ENCODE measurements around the gene MINK1.

DNA sequence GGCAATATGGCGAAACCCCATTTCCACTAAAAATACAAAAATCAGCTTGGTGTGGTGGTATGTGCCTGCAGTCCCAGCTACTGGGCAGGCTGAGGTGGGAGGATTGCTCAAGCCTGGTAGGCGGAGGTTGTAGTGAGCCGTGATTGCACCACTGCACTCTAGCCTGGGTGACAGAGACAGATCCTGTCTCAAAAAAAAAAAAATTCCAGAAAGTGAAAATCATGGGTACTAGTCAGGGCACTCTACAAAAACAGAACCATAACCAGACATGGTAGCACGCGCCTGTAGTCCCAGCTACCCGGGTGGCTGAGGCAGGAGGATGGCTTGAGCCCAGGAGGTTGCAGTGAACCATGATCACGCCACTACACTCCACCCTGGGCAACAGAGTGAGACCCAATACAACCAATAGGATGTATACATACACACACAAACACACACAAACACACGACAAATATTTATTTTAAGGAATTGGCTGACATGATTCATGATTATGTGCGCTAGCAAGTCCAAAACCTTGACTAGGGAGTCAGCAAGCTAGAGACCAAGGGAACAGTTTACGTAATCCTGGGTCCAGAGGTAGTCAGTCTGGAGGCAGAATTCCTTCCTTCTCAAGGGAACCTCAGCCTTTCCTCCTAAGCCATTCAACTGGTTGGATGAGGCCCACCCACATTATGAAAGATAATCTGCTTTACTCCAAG, 87.4 kb downstream of the MINK1 start:
- TF ChIP-seq, protein P1, sequence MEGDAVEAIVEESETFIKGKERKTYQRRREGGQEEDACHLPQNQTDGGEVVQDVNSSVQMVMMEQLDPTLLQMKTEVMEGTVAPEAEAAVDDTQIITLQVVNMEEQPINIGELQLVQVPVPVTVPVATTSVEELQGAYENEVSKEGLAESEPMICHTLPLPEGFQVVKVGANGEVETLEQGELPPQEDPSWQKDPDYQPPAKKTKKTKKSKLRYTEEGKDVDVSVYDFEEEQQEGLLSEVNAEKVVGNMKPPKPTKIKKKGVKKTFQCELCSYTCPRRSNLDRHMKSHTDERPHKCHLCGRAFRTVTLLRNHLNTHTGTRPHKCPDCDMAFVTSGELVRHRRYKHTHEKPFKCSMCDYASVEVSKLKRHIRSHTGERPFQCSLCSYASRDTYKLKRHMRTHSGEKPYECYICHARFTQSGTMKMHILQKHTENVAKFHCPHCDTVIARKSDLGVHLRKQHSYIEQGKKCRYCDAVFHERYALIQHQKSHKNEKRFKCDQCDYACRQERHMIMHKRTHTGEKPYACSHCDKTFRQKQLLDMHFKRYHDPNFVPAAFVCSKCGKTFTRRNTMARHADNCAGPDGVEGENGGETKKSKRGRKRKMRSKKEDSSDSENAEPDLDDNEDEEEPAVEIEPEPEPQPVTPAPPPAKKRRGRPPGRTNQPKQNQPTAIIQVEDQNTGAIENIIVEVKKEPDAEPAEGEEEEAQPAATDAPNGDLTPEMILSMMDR (conservative IDR thresholded peaks at IDR 0.05) = no peak
- no peak for TF ChIP-seq ZFX (IDR thresholded peaks at IDR 0.05)
